Peyer's patch (tissue), 4 donors: ENCODE data around the gene VSIR. TPM values are rescaled to one million over a fixed set of nuclear protein-coding genes. Genes with fewer than 3 reads are reported as not detected.

Experiments used
- DNase-seq, 3 donors: peaks; one replicate each; pipeline ENCODE4 v3.0.0-alpha.2; 2017 to 2019
- H3K27ac ChIP-seq, 4 donors: fragments of 200-600 bp; sonication (generic); one replicate each; pipeline ENCODE4 v1.5.1; 2016 to 2019
- H3K27me3 ChIP-seq, 2 donors: fragments of 200-600 bp; sonication (generic); one replicate each; pipeline ENCODE4 v1.5.1; 2019
- H3K36me3 ChIP-seq, 3 donors: fragments of 200-600 bp; sonication (generic); one replicate each; pipeline ENCODE4 v1.5.1; 2016 to 2019
- H3K4me1 ChIP-seq, 4 donors: fragments of 200-600 bp; sonication (generic); one replicate each; pipeline ENCODE4 v1.5.1; 2016 to 2019
- H3K4me3 ChIP-seq, 4 donors: fragments of 200-600 bp; sonication (generic); 1 replicate in 3 of 4; 2 replicates in 1 of 4; pipeline ENCODE4 v1.5.1; 2016 to 2019; ENCODE audit warnings: mild to moderate bottlenecking in 1 of 4
- H3K9me3 ChIP-seq, 4 donors: fragments of 200-600 bp; sonication (generic); one replicate each; pipeline ENCODE4 v1.5.1; 2016 to 2019; ENCODE audit warnings: mild to moderate bottlenecking in 1 of 4
- POLR2A ChIP-seq, 2 donors: fragments of 450-650 bp; IDR thresholded peaks; one replicate each; pipeline ENCODE4 v1.5.1; 2017; ENCODE audit warnings: antibody characterized with exemption in 2 of 2, mild to moderate bottlenecking in 2 of 2, moderate library complexity in 2 of 2
- total RNA-seq, 4 donors: library from RNA; depleted of rRNA; stranded (reverse); fragments of >200 nt; gene quantifications; one replicate each; pipeline ENCODE4 v1.1.0, GENCODE V29; 2016
- TF ChIP-seq, protein P1 (sequence below), 6 experiments: fragments of 450-650 bp in 4 of 6; fragments of 200-600 bp in 2 of 6; sonication (generic) in 1 of 6; IDR thresholded peaks; one replicate each; pipeline ENCODE4 v1.5.1; 2017 to 2019; ENCODE audit warnings: antibody characterized with exemption in 6 of 6, mild to moderate bottlenecking in 3 of 6, moderate library complexity in 1 of 6

Gene VSIR
- total RNA-seq, 4 donors from 2014 or later = 38.0 to 169 (median 127) TPM

DNA sequence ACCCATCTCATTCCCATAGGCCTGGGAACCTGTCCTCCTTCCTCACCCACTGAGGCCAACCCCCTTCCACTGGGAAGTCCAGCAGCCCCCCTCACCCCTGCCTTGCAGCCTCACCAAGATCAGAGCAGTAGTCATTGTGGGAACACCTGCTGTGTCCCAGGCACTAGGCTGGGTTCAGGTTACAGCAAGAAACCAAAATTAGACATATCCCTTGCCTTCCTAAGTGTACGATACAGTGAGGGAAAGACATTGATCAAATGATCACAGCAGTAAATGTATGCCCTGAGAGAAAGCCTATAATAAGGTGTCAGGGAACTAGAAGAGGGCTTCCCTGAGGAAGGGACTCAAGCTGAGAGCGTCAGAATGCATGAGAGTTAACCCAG, 36.8 kb downstream of the VSIR start:
- TF ChIP-seq, protein P1, sequence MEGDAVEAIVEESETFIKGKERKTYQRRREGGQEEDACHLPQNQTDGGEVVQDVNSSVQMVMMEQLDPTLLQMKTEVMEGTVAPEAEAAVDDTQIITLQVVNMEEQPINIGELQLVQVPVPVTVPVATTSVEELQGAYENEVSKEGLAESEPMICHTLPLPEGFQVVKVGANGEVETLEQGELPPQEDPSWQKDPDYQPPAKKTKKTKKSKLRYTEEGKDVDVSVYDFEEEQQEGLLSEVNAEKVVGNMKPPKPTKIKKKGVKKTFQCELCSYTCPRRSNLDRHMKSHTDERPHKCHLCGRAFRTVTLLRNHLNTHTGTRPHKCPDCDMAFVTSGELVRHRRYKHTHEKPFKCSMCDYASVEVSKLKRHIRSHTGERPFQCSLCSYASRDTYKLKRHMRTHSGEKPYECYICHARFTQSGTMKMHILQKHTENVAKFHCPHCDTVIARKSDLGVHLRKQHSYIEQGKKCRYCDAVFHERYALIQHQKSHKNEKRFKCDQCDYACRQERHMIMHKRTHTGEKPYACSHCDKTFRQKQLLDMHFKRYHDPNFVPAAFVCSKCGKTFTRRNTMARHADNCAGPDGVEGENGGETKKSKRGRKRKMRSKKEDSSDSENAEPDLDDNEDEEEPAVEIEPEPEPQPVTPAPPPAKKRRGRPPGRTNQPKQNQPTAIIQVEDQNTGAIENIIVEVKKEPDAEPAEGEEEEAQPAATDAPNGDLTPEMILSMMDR (IDR thresholded peaks at IDR 0.05) = no peak
- no peak for TF ChIP-seq POLR2A (IDR thresholded peaks at IDR 0.05)
- no peaks in the 10 kb centered on the region for H3K27me3 ChIP-seq
- peaks cover 0 to 40% (median 30%) of the 10 kb centered on the region in 4 donors for H3K4me1 ChIP-seq
- peak overlapping the region; percentile 65 to 82 (median 81) for H3K27ac ChIP-seq
- H3K4me3 ChIP-seq = no peak overlapping the region
- DNase-seq = no peak
- H3K9me3 ChIP-seq = no peaks in the 10 kb centered on the region
- H3K36me3 ChIP-seq = no peaks in the 10 kb centered on the region

DNA sequence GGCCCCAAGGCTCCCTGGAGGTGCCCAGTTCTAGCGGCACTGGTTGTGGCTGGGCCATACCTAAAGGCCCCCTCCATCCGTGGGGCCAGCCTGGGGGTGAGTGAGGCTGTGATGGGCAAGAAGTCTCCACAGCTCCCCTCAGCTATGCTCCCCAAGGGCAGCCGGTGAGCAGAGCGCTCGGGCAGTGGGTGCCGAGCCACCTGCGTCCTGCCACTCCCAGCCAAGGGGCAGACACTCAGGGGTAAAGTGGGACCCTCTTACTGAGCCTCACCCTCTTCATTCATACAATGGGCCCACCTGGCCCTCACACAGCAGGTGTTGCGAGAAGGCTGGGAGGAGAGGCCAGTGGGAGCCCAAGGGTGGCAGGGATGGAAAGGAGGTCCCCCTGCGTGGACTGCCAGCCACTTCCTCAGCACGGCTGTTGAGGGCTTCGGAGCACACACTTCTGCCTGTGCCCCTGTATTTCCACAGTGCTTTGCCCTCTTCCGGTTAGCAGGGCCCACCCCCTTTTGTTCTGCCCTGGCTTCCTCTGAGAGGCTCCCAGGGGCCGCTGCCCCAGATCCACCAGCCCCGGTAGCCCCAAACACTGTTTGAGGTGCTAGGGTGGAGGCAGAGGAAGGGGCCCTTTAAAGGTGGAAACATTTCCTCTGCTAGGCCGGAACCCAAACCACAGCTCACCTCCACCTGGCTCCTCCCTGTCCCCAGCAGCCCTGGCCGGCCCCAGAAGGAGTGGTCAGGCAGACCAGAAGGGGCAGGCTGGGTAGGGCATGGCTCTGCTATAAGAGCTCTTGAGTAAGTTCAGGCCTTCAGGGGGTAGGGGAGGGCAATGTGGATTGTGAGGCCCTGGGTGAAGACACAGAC, 37.4 kb downstream of the VSIR start:
- Histone ChIP-seq H3K27ac (peak overlapping the region; percentile 65 to 82 (median 81)), H3K4me3 (no peak overlapping the region), H3K9me3 (no peaks in the 10 kb centered on the region), H3K36me3 (no peaks in the 10 kb centered on the region), H3K4me1 (peaks cover 0 to 41% (median 30%) of the 10 kb centered on the region in 4 donors), H3K27me3 (no peaks in the 10 kb centered on the region)
- peak in 2 of 3 donors; percentile 78 to 89 for DNase-seq
- TF ChIP-seq POLR2A (IDR thresholded peaks at IDR 0.05) = no peak
- TF ChIP-seq, protein P1 (IDR thresholded peaks at IDR 0.05) = no peak

DNA sequence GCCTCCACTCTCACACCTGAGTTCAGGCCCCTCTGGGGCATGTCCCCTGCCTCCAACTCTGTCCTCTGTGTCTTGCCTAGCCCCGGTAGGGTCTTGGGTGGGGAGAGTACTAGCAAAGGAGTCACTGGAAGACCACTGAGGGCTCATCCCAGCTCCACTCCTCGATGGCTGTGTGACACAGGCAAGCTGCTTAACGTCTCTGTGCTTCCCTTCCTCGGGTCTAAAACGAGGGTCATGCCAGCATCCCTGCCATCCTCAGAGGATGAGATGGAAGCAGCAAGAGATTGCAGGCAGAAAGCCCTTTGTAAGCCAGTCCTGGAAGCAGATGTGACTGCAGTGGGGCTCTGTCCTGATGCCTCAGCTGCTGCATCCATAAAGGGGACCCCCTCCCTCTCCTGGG, 38.5 kb downstream of the VSIR start:
- Histone ChIP-seq H3K4me3 (no peak overlapping the region), H3K9me3 (no peaks in the 10 kb centered on the region), H3K27ac (peak overlapping the region in 2 of 4 donors; percentile 81), H3K36me3 (no peaks in the 10 kb centered on the region), H3K4me1 (peaks cover 0 to 42% (median 27%) of the 10 kb centered on the region in 4 donors), H3K27me3 (no peaks in the 10 kb centered on the region)
- no peak for TF ChIP-seq POLR2A (IDR thresholded peaks at IDR 0.05)
- TF ChIP-seq, protein P1 (IDR thresholded peaks at IDR 0.05) = no peak
- DNase-seq = no peak

DNA sequence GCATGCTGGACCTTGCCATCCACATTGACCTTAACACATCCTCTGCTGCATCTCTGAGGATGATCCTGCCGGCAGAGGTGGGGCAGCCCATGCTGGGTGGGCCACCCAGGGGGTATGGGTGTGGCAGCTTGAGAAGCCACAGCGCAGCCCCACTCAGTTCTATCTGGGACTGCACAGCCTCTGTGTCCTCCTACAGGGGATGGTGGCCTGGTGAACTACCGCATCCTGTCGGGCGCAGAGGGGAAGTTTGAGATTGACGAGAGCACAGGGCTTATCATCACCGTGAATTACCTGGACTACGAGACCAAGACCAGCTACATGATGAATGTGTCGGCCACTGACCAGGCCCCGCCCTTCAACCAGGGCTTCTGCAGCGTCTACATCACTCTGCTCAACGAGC, 41.5 kb downstream of the VSIR start:
- Histone ChIP-seq H3K9me3 (no peaks in the 10 kb centered on the region), H3K4me3 (no peak overlapping the region), H3K36me3 (no peaks in the 10 kb centered on the region), H3K27ac (no peak overlapping the region), H3K27me3 (no peaks in the 10 kb centered on the region), H3K4me1 (peaks cover 10 to 55% (median 50%) of the 10 kb centered on the region in 4 donors)
- DNase-seq = no peak
- TF ChIP-seq, protein P1 (IDR thresholded peaks at IDR 0.05) = no peak
- no peak for TF ChIP-seq POLR2A (IDR thresholded peaks at IDR 0.05)

DNA sequence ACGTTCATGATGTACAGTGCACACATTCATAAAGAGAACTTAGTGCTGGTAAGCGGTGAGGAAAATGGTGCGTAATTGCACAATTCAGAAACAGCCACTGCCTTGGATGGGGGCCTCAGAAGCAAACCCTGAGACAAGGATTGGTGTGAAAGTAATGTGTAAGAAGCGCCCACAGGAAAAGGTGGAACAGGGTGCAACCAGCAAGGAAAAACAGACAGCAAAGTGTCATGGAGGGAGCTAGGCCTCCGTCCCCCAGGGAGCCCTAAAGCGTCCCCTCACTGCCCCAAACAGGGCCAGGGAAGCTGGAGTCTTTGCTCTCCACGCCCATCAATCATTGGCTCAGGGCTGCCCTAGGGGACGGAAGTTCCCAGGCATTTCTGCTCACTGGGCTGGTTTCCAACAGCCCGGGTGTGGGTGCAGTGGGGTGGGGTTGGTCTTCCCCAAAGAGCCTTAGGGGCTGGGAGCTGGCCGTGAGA, 44.1 kb downstream of the VSIR start:
- TF ChIP-seq POLR2A (IDR thresholded peaks at IDR 0.05) = no peak
- TF ChIP-seq, protein P1 (IDR thresholded peaks at IDR 0.05) = no peak
- H3K27ac ChIP-seq = peak overlapping the region; percentile 81 to 93 (median 86)
- peak in 2 of 3 donors; percentile 79 to 83 for DNase-seq
- no peaks in the 10 kb centered on the region for H3K27me3 ChIP-seq
- no peaks in the 10 kb centered on the region for H3K9me3 ChIP-seq
- peaks cover 19 to 52% (median 48%) of the 10 kb centered on the region in 4 donors for H3K4me1 ChIP-seq
- no peaks in the 10 kb centered on the region for H3K36me3 ChIP-seq
- no peak overlapping the region for H3K4me3 ChIP-seq
